H1 (cell line): ENCODE results near the gene SCAP.

ENCODE experiments used
- BRCA1 ChIP-seq: IDR thresholded peaks from 2 replicates; pipeline ENCODE4 v1.6.1; 2012; ENCODE audit warnings: low read depth, low read length, improper control_type of control experiment
- CTCF ChIP-seq, 3 experiments: IDR thresholded peaks; 1 replicate in 2 of 3; 2 replicates in 1 of 3; pipeline versions ENCODE4 v1.5.1 to v1.6.1; 2011; ENCODE audit warnings: low read length in 3 of 3, mild to moderate bottlenecking in 3 of 3, inconsistent platforms in 2 of 3, low read depth in 1 of 3, moderate library complexity in 1 of 3; ENCODE audit not compliant: insufficient read depth in 1 of 3; ENCODE audit errors: control extremely low read depth in 1 of 3
- E2F6 ChIP-seq: IDR thresholded peaks from 2 replicates; pipeline ENCODE4 v1.6.1; 2012; ENCODE audit warnings: inconsistent platforms
- EP300 ChIP-seq, 2 experiments: IDR thresholded peaks; 1 replicate in 1 of 2; 2 replicates in 1 of 2; pipeline ENCODE4 v1.6.1; 2011 to 2012; ENCODE audit warnings: low read depth in 2 of 2, low read length in 2 of 2, mild to moderate bottlenecking in 2 of 2, borderline replicate concordance in 1 of 2, inconsistent platforms in 1 of 2, moderate library complexity in 1 of 2
- EZH2 ChIP-seq: fragments of 200-600 bp; sonication (generic); IDR thresholded peaks from 2 replicates; pipeline ENCODE4 v1.7.1; 2012; ENCODE audit warnings: low read depth, mild to moderate bottlenecking, moderate library complexity, low read length, inconsistent platforms; ENCODE audit not compliant: severe bottlenecking
- MAFK ChIP-seq: IDR thresholded peaks from 2 replicates; pipeline ENCODE4 v1.6.1; 2012; ENCODE audit warnings: low read depth, mild to moderate bottlenecking, improper control_type of control experiment, low read length
- NRF1 ChIP-seq: IDR thresholded peaks from 2 replicates; pipeline ENCODE4 v1.6.1; 2011; ENCODE audit warnings: mild to moderate bottlenecking, low read depth, low read length, improper control_type of control experiment
- POLR2A ChIP-seq, 2 experiments: IDR thresholded peaks; 1 replicate in 1 of 2; 2 replicates in 1 of 2; pipeline ENCODE4 v1.6.1; 2011; ENCODE audit warnings: low read depth in 2 of 2, low read length in 2 of 2, mild to moderate bottlenecking in 2 of 2; ENCODE audit errors: control extremely low read depth in 1 of 2
- RBBP5 ChIP-seq: IDR thresholded peaks from 2 replicates; pipeline ENCODE4 v1.7.1; 2012; ENCODE audit warnings: low read depth, mild to moderate bottlenecking, inconsistent platforms, low read length, moderate library complexity, borderline replicate concordance
- RFX5 ChIP-seq: IDR thresholded peaks from 2 replicates; pipeline ENCODE4 v1.6.1; 2011; ENCODE audit warnings: low read depth, low read length, improper control_type of control experiment, borderline replicate concordance
- RXRA ChIP-seq: IDR thresholded peaks from 2 replicates; pipeline ENCODE4 v1.6.1; 2011; ENCODE audit warnings: low read depth, mild to moderate bottlenecking, low read length, moderate library complexity; ENCODE audit not compliant: insufficient read depth
- TBP ChIP-seq: IDR thresholded peaks from 2 replicates; pipeline ENCODE4 v1.6.1; 2011; ENCODE audit warnings: low read depth, low read length, improper control_type of control experiment
- TCF12 ChIP-seq: IDR thresholded peaks from 2 replicates; pipeline ENCODE4 v1.6.1; 2011; ENCODE audit warnings: low read depth, mild to moderate bottlenecking, low read length
- USF2 ChIP-seq: IDR thresholded peaks from 2 replicates; pipeline ENCODE4 v1.6.1; 2011; ENCODE audit warnings: low read length, improper control_type of control experiment

GRCh38 chr3:47420044-47420430 is 55.7 kb downstream of the SCAP start:
- TF ChIP-seq RFX5 = no peak
- no peak for TF ChIP-seq CTCF (IDR thresholded peaks at IDR 0.05; ENCODE audit: control extremely low read depth in 1 of 3, insufficient read depth in 1 of 3, low read depth in 1 of 3, low read length in 3 of 3)
- no peak for TF ChIP-seq EZH2
- no peak for TF ChIP-seq BRCA1
- no peak for TF ChIP-seq POLR2A (IDR thresholded peaks at IDR 0.05; ENCODE audit: control extremely low read depth in 1 of 2, low read depth in 2 of 2, low read length in 2 of 2)
- no peak for TF ChIP-seq USF2
- TF ChIP-seq EP300 (IDR thresholded peaks at IDR 0.05; ENCODE audit: borderline replicate concordance in 1 of 2, low read depth in 2 of 2, low read length in 2 of 2) = no peak
- TF ChIP-seq TBP = no peak
- no peak for TF ChIP-seq E2F6
- TF ChIP-seq RXRA = no peak
- no peak for TF ChIP-seq NRF1
- no peak for TF ChIP-seq RBBP5
- TF ChIP-seq MAFK = no peak
- TF ChIP-seq TCF12 = no peak
